Calu3 (cell line): Measurements from ENCODE around the gene ACTR1A. TPM values are rescaled to one million over a fixed set of nuclear protein-coding genes. Genes with fewer than 3 reads are reported as not detected.

Source experiments
- BruUV-seq: library from RNA; stranded (reverse); fragments of 400-500 nt; replicated peaks from 2 replicates; lab custom pipeline; 2021; lab: Mats Ljungman, UMichigan
- CTCF ChIA-PET: fragments of 300-600 bp; sonication (Branson Sonifier 250); formaldehyde crosslinking; loops from one replicate; lab custom pipeline; 2022; ENCODE audit warnings: antibody characterized with exemption; lab: Charles Lee
- DNase-seq: peaks from one replicate; pipeline ENCODE4 v3.0.0; 2022
- H3K27ac Mint-ChIP-seq: one replicate; pipeline ENCODE4 v1.8.0; 2022; ENCODE audit warnings: mixed read lengths; ENCODE audit not compliant: unreplicated experiment
- H3K27me3 Mint-ChIP-seq: one replicate; pipeline ENCODE4 v1.8.0; 2022; ENCODE audit warnings: mixed read lengths; ENCODE audit not compliant: unreplicated experiment
- H3K36me3 Mint-ChIP-seq: one replicate; pipeline ENCODE4 v1.8.0; 2022; ENCODE audit warnings: mild to moderate bottlenecking, moderate library complexity, mixed read lengths; ENCODE audit not compliant: insufficient read depth, unreplicated experiment
- H3K4me1 Mint-ChIP-seq: one replicate; pipeline ENCODE4 v1.8.0; 2022; ENCODE audit warnings: mild to moderate bottlenecking, low read depth, mixed read lengths; ENCODE audit not compliant: unreplicated experiment
- H3K4me3 Mint-ChIP-seq: one replicate; pipeline ENCODE4 v1.8.0; 2022; ENCODE audit warnings: mild to moderate bottlenecking, low read depth, moderate library complexity, mixed read lengths; ENCODE audit not compliant: unreplicated experiment
- H3K9me3 Mint-ChIP-seq: one replicate; pipeline ENCODE4 v1.8.0; 2022; ENCODE audit warnings: low read depth, mixed read lengths; ENCODE audit not compliant: unreplicated experiment
- CTCF ChIP-seq: fragments of 200-600 bp; IDR thresholded peaks from one replicate; pipeline ENCODE4 v1.8.0; 2022; ENCODE audit warnings: antibody characterized with exemption; ENCODE audit not compliant: unreplicated experiment
- intact Hi-C: fragments of 100-400 bp; cut with micrococcal nuclease; formaldehyde crosslinking; loops from one replicate; pipeline ENCODE4 v1.10.0; 2022; ENCODE audit not compliant: unreplicated experiment
- total RNA-seq: library from RNA; stranded (reverse); gene quantifications from 2 replicates; pipeline ENCODE4 v1.2.3, GENCODE V29; 2022

ACTR1A gene
- total RNA-seq, 1 experiment from 2014 or later = 48.2 TPM

GRCh38 chr10:102499356-102499755 is 3.2 kb downstream of the ACTR1A start:
- CTCF ChIA-PET = interaction anchor here (0.8 kb wide), 1 partner anchor 933 kb away, joined by 3 read pairs; no protein-coding TSS in a partner anchor
- Mint-ChIP-seq H3K4me3 (no peak overlapping the region), H3K27me3 (no peaks in the 10 kb centered on the region), H3K4me1 (no peaks in the 10 kb centered on the region), H3K27ac (no peak overlapping the region), H3K36me3 (peaks cover 10% of the 10 kb centered on the region), H3K9me3 (no peaks in the 10 kb centered on the region)
- no TSS peak for BruUV-seq
- intact Hi-C loops = no loop called here
- no peak for DNase-seq
- no peak for TF ChIP-seq CTCF

- CTCF ChIA-PET = no interaction called here
Measured at GRCh38 chr10:102497545-102497944, 5.0 kb downstream of the ACTR1A start.

DNA sequence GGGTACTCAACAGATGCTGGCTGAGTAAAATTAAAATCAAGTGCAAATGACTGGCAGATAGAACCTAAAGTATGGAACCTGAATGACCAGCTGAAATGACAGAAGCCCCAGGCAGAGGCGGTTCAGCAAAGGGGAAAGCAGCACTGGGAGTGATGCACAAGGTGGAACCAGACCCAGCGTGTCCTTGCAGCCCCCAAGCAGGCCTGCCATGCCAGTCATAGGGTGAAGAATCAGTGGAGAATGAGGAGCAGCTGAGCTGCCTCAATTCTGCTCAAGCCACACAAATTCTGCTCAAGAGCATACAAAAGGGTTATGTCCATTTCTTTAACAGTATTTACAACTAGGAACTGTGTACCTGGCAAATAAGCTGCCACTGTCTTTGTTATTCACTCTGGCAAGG is 8.7 kb downstream of the ACTR1A start:
- DNase-seq = no peak
- no peak overlapping the region for H3K27ac Mint-ChIP-seq
- H3K4me3 Mint-ChIP-seq = no peak overlapping the region
- no TSS peak for BruUV-seq
- CTCF ChIA-PET = no interaction called here
- H3K36me3 Mint-ChIP-seq = no peaks in the 10 kb centered on the region
- TF ChIP-seq CTCF = no peak
- H3K4me1 Mint-ChIP-seq = peaks cover 7% of the 10 kb centered on the region
- intact Hi-C loops = no loop called here
- H3K27me3 Mint-ChIP-seq = no peaks in the 10 kb centered on the region
- H3K9me3 Mint-ChIP-seq = no peaks in the 10 kb centered on the region

More at GRCh38 chr10:102497545-102497944, 5.0 kb downstream of the ACTR1A start:
- DNase-seq = no peak
- H3K27ac Mint-ChIP-seq = no peak overlapping the region
- no peak overlapping the region for H3K4me3 Mint-ChIP-seq
- BruUV-seq = no TSS peak
- H3K9me3 Mint-ChIP-seq = no peaks in the 10 kb centered on the region
- H3K4me1 Mint-ChIP-seq = peaks cover 1% of the 10 kb centered on the region
- no peaks in the 10 kb centered on the region for H3K36me3 Mint-ChIP-seq
- no peak for TF ChIP-seq CTCF
- intact Hi-C loops = no loop called here
- no peaks in the 10 kb centered on the region for H3K27me3 Mint-ChIP-seq

- Mint-ChIP-seq H3K4me1 (peaks cover 7% of the 10 kb centered on the region), H3K36me3 (no peaks in the 10 kb centered on the region), H3K4me3 (no peak overlapping the region), H3K9me3 (no peaks in the 10 kb centered on the region), H3K27me3 (no peaks in the 10 kb centered on the region), H3K27ac (no peak overlapping the region)
- no peak for DNase-seq
- BruUV-seq = no TSS peak
- intact Hi-C loops = no loop called here
- no peak for TF ChIP-seq CTCF
- CTCF ChIA-PET = no interaction called here
Measured at GRCh38 chr10:102492983-102493382, 9.5 kb downstream of the ACTR1A start.
